Measurements from ENCODE around the gene CENPX.
A peak's percentile ranks its signal among the peaks of the same experiment; 100 is the strongest.

Gene CENPX

DNA sequence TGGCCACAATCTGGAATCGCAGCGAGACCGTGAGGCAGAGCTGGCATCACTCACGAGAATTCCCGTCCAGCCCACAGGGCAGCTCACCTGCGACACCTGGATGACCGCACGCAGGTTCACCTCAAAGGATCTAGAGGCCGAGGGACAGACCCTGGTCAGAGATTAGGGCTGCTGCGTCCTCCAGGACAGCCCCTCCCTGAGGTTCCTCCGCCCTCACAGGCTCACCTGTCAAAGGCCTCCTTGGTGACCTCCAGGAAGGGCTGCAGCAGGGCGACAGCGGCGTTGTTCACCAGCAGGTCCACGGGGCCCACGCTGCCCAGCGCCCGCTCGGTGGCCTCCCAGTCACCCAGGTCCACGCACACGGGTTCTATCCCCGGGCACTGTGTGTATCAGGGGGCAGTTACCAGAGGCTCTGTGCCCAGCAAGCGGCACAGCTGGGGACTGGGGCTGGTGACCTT, 14.0 kb upstream of the CENPX start:
- TF ChIP-seq, protein P1, sequence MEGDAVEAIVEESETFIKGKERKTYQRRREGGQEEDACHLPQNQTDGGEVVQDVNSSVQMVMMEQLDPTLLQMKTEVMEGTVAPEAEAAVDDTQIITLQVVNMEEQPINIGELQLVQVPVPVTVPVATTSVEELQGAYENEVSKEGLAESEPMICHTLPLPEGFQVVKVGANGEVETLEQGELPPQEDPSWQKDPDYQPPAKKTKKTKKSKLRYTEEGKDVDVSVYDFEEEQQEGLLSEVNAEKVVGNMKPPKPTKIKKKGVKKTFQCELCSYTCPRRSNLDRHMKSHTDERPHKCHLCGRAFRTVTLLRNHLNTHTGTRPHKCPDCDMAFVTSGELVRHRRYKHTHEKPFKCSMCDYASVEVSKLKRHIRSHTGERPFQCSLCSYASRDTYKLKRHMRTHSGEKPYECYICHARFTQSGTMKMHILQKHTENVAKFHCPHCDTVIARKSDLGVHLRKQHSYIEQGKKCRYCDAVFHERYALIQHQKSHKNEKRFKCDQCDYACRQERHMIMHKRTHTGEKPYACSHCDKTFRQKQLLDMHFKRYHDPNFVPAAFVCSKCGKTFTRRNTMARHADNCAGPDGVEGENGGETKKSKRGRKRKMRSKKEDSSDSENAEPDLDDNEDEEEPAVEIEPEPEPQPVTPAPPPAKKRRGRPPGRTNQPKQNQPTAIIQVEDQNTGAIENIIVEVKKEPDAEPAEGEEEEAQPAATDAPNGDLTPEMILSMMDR (IDR thresholded peaks at IDR 0.05; ENCODE audit: extremely low read depth, missing control alignments) = no peak

DNA sequence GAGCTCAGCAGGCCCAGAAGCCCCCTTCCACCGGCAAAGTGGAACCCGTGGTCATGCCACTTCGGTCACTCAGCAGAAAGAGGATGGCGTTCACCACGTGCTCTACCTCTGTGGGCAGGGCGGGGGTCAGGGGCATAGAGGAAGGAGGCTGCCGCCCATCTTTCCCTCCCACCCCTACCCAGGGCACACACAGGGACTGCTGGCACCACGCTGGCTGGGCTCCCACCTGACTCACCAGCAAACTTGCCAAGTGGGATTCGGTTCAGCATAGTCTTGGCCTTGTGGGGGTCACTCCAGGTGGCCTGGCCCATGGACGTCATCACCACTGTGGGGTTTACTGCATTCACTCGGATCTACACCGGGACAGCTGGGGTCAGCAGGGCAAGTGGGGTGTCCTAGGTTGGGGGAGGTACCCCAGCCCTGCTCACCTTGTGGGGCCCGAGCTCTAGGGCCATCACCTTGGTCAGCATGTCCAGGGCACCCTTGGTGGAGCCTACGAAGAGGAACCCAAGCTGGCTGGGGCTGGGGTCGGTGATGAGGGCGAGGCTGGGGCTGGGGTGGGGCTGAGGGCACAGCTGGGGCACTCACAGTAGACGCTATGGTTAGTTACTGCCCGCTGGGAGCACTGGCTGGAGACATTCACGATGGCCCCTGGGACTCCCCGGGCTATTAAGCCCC, 13.4 kb upstream of the CENPX start:
- no peak for DNase-seq (ENCODE audit: low spot score)
- TF ChIP-seq, protein P1 (IDR thresholded peaks at IDR 0.05; ENCODE audit: extremely low read depth, missing control alignments) = no peak

More for the DNA sequence above, 14.0 kb upstream of the CENPX start:
- no peak for DNase-seq (ENCODE audit: low spot score)

DNA sequence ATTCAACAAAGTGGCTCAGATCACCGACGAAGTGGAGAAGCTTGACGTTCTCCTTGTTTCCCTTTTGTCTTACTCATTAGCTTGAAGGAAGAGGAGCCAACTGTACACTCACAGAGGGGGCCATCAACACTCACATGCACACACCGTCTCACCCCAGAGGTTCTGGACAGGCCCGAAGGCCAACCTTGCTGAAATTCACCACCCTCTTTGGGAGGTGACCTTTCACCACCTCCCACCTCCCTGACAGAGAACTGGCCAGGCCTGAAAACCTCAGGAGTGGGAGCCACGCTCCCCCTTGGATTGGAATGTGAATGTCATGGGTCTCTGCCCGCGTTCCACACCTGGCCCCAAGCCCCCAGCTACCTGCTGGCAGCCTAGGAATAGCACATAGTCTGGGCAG, 12.8 kb upstream of the CENPX start:
- DNase-seq (ENCODE audit: low spot score) = no peak

DNA sequence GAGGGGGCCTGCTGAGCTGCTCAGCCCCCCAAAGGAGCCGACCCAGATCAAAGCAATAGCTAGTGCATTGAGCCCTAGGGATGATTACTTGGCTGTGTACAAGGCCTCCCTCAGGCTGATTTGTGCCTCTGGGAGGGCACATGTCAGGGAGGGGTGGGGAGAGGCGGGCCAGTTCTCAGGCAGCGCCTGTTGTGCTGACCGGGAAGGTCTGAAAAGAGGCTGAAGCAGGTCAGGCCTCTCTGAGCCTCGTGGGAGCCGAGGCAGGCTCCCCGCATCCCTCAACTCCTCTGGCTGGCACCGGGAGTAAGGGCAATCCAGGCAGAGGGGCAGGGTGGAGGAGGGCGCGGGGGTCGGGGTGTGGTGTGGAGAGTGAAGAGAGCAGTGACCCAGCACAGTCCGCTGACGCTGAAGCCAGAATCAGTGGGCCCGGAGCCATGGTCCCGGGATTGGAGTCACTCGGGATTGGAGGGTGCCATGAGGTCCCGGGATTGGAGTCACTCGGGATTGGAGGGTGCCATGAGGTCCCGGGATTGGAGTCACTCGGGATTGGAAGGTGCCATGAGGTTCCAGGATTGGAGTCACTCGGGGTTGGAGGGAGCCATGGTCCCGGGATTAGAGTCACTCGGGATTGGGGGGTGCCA, 11.8 kb upstream of the CENPX start:
- TF ChIP-seq, protein P1 (IDR thresholded peaks at IDR 0.05; ENCODE audit: extremely low read depth, missing control alignments) = no peak
- no peak for DNase-seq (ENCODE audit: low spot score)

More for the DNA sequence above, 12.8 kb upstream of the CENPX start:
- TF ChIP-seq, protein P1 (IDR thresholded peaks at IDR 0.05; ENCODE audit: extremely low read depth, missing control alignments) = no peak

DNA sequence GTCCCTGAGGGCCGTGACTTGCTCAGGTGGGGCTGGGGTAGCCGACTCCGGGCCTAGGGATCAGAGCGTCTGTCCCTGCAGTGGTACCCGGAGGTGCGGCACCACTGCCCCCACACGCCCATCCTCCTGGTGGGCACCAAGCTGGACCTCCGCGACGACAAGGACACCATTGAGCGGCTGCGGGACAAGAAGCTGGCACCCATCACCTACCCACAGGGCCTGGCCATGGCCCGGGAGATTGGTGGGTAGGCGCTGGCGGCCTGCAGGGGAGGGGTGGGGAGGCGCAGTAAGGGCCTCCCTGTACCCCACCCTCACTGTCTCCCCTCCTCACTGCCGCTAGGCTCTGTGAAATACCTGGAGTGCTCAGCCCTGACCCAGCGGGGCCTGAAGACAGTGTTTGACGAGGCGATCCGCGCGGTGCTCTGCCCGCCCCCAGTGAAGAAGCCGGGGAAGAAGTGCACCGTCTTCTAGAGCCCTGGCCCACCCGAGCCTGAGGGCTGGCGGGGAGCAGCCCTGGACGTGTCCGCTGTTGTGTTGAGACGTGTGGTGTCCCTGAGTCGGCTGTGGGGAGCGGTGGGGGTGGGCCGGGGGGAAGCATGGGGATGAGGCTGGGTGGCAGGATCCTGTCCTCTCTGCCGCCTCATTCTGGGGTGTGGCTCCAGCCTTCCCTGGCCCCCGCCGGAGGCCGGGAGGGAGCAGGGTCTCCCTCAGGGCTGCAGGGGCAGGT, 10.8 kb upstream of the CENPX start:
- DNase-seq (ENCODE audit: low spot score) = no peak
- TF ChIP-seq, protein P1 (IDR thresholded peaks at IDR 0.05; ENCODE audit: extremely low read depth, missing control alignments) = no peak

DNA sequence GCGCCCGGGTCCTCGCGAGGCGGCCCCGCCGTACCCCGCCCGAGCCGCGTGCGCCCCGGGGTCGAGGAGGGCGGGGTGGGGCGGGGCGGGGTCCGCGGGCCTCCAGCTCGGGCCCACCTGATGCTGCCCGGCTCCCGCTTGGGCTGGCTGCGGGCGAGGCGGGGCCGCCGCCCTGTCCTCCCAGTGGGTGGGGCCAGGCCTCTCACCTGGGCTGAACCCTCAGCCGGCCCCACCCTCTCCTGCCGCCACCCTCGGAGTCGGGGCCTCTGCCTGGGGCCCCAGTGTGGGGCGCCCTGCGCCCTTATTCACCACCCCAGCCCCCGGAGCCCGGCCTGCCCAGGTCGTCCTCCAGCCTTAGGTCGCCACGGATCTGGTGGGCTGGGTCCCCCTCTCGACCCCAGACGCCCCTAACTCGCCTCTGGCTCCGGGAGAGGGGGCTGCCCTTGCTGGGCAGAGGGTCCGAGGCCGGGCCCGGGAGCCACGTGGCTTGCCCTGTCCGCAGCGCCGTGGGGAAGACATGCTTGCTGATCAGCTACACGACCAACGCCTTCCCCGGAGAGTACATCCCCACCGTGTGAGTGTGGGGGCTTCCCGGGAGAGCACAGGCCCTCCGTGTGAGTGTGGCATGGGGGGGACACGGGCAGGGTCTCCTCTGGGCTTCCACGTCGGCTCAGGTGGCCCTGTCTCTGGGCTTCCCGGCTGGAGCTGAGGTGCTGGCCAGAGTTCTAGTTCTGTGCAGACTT, 9.4 kb upstream of the CENPX start:
- DNase-seq (ENCODE audit: low spot score) = peak; percentile 77
- TF ChIP-seq, protein P1 (IDR thresholded peaks at IDR 0.05; ENCODE audit: extremely low read depth, missing control alignments) = no peak
